Measurements from ENCODE around the gene RNFT1.

DNA sequence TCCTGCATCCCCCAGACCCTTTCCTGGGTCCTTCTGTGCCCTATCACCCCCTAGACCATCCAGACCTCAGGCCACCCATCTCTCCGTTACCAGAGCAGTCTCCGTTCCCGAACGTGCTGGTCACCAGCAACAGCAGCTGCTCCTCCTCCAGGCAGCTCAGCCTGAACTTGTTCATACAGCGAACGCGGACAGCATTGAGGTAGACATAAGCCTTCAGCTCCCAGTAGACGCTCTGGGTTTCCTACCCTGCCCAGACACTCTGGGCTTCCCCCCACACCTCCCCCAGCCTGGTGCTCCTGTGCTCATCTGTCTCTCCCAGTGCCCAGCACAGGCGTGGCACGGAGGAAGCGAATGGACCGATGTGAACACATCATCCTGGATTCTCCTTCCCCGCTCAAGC, 41.6 kb upstream of the RNFT1 start:
- TF ChIP-seq, protein P1, sequence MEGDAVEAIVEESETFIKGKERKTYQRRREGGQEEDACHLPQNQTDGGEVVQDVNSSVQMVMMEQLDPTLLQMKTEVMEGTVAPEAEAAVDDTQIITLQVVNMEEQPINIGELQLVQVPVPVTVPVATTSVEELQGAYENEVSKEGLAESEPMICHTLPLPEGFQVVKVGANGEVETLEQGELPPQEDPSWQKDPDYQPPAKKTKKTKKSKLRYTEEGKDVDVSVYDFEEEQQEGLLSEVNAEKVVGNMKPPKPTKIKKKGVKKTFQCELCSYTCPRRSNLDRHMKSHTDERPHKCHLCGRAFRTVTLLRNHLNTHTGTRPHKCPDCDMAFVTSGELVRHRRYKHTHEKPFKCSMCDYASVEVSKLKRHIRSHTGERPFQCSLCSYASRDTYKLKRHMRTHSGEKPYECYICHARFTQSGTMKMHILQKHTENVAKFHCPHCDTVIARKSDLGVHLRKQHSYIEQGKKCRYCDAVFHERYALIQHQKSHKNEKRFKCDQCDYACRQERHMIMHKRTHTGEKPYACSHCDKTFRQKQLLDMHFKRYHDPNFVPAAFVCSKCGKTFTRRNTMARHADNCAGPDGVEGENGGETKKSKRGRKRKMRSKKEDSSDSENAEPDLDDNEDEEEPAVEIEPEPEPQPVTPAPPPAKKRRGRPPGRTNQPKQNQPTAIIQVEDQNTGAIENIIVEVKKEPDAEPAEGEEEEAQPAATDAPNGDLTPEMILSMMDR (IDR thresholded peaks at IDR 0.05), result no peak
- TF ChIP-seq POLR2A (IDR thresholded peaks at IDR 0.05), result no peak

Data from body of pancreas (tissue), 4 donors.